Ovary (tissue), 3 donors: Measurements from ENCODE around the gene KPTN.

Experiments used
- EP300 ChIP-seq: sonication (generic); formaldehyde crosslinking; IDR thresholded peaks from one replicate; pipeline ENCODE4 v1.6.1; 2017; ENCODE audit warnings: antibody characterized with exemption
- POLR2A ChIP-seq: fragments of 450-650 bp; IDR thresholded peaks from one replicate; pipeline ENCODE4 v1.6.1; 2017; ENCODE audit warnings: antibody characterized with exemption, mild to moderate bottlenecking, moderate library complexity
- TF ChIP-seq, protein P1 (sequence below), 3 donors: fragments of 450-650 bp in 2 of 3; fragments of 200-600 bp in 1 of 3; IDR thresholded peaks; one replicate each; pipeline versions ENCODE4 v1.5.1 to v1.8.0; 2016 to 2022; ENCODE audit warnings: antibody characterized with exemption in 3 of 3, mild to moderate bottlenecking in 1 of 3
- donor health status: DM: no; HTN: no; CAD: no.

DNA sequence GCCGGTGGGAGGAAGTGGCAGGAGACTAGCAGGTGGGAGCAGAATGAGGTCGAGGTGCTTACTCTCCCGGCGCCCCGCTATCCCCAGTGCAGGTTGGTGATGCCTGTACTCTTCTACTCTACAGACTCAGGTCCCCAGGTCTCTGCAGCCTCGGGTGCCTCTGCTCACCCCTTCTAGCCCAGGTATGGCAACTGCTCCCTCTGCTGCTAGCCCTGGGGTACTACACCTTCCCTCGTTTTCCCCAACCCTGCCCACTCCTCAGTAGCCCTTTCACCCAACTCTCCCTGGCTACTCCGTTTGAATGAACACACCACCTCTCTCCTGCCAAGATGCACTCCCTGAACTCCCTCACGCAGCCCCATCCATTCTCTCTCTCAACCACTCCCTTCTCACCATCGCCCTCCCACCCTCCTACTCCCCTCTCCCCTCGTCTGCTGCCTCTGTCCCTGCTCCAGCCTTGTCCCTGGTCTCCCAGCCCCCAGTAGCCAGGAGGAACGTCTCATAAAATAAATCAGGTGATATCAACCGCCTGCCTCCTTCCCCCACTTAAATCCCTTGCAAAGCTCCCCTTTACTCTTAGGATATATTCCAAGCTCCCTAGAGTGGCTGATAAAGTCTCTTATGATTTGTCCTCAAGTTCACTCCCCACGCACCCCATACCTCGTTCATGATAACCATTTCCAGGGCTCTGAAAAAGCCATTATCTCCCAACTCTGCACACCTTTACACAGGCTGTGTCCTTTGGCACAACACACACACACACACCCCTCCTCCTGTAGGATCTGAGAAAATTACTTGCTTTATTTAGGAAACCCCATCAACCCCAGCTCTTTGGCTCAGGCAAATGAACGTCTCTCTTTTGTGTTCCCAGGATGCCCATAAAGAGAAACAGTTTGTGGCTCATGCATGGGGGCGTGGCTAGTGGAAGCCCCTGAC lies 56.5 kb downstream of the KPTN start:
- TF ChIP-seq, protein P1, sequence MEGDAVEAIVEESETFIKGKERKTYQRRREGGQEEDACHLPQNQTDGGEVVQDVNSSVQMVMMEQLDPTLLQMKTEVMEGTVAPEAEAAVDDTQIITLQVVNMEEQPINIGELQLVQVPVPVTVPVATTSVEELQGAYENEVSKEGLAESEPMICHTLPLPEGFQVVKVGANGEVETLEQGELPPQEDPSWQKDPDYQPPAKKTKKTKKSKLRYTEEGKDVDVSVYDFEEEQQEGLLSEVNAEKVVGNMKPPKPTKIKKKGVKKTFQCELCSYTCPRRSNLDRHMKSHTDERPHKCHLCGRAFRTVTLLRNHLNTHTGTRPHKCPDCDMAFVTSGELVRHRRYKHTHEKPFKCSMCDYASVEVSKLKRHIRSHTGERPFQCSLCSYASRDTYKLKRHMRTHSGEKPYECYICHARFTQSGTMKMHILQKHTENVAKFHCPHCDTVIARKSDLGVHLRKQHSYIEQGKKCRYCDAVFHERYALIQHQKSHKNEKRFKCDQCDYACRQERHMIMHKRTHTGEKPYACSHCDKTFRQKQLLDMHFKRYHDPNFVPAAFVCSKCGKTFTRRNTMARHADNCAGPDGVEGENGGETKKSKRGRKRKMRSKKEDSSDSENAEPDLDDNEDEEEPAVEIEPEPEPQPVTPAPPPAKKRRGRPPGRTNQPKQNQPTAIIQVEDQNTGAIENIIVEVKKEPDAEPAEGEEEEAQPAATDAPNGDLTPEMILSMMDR (IDR thresholded peaks at IDR 0.05) = peak; percentile 26 to 64 (median 56)
- TF ChIP-seq POLR2A (no peak), EP300 (no peak)
